Mesendoderm (in vitro differentiated cells): ENCODE measurements around the gene UBD.

Experiments
- DNase-seq: peaks from one replicate; pipeline ENCODE4 v3.0.0; 2013
- H2AK5ac ChIP-seq: 2 replicates; pipeline ENCODE4 v1.6.1; 2013; ENCODE audit warnings: low read length, inconsistent platforms
- H2BK120ac ChIP-seq: 2 replicates; pipeline ENCODE4 v1.6.1; 2013; ENCODE audit warnings: low read depth, mild to moderate bottlenecking, low read length, moderate library complexity, mixed read lengths
- H2BK15ac ChIP-seq: replicated peaks from 2 replicates; pipeline ENCODE4 v1.6.1; 2013; ENCODE audit warnings: low read depth, mild to moderate bottlenecking, moderate library complexity
- H2BK5ac ChIP-seq: 2 replicates; pipeline ENCODE4 v1.6.1; 2013; ENCODE audit warnings: low read length, inconsistent platforms
- H3K18ac ChIP-seq: 2 replicates; pipeline ENCODE4 v1.6.1; 2013; ENCODE audit warnings: mild to moderate bottlenecking, low read length, mixed read lengths
- H3K23ac ChIP-seq: one replicate; pipeline ENCODE4 v1.6.1; 2013; ENCODE audit warnings: low read length
- H3K27ac ChIP-seq: 2 replicates; pipeline ENCODE4 v1.5.1; 2013; ENCODE audit warnings: low read depth, mild to moderate bottlenecking, inconsistent platforms, low read length, moderate library complexity
- H3K27me3 ChIP-seq: 2 replicates; pipeline ENCODE4 v1.6.1; 2013; ENCODE audit warnings: low read length, control low read depth, mild to moderate bottlenecking, inconsistent platforms; ENCODE audit not compliant: insufficient read depth, poor library complexity
- H3K36me3 ChIP-seq: 2 replicates; pipeline ENCODE4 v1.6.1; 2013; ENCODE audit warnings: low read length, inconsistent platforms; ENCODE audit not compliant: control insufficient read depth, insufficient read depth
- H3K4ac ChIP-seq: one replicate; pipeline ENCODE4 v1.6.1; 2013; ENCODE audit warnings: low read depth, mild to moderate bottlenecking, low read length, moderate library complexity
- H3K4me1 ChIP-seq: 2 replicates; pipeline ENCODE4 v1.6.1; 2013; ENCODE audit warnings: low read depth, low read length, inconsistent platforms; ENCODE audit not compliant: control insufficient read depth
- H3K4me2 ChIP-seq: 2 replicates; pipeline ENCODE4 v1.6.1; 2013; ENCODE audit warnings: low read length
- H3K4me3 ChIP-seq: 2 replicates; pipeline ENCODE4 v1.5.1; 2013; ENCODE audit warnings: mild to moderate bottlenecking, low read length
- H3K56ac ChIP-seq: one replicate; pipeline ENCODE4 v1.6.1; 2013; ENCODE audit warnings: low read length
- H3K79me1 ChIP-seq: 2 replicates; pipeline ENCODE4 v1.6.1; 2013; ENCODE audit warnings: low read length, inconsistent platforms
- H3K79me2 ChIP-seq: 2 replicates; pipeline ENCODE4 v1.6.1; 2013; ENCODE audit warnings: mild to moderate bottlenecking, low read length; ENCODE audit not compliant: control insufficient read depth, insufficient read depth
- H3K9ac ChIP-seq: 2 replicates; pipeline ENCODE4 v1.6.1; 2013; ENCODE audit warnings: low read length, inconsistent platforms
- H4K5ac ChIP-seq: one replicate; pipeline ENCODE4 v1.6.1; 2013; ENCODE audit warnings: low read length
- H4K8ac ChIP-seq: one replicate; pipeline ENCODE4 v1.6.1; 2013; ENCODE audit warnings: low read depth, mild to moderate bottlenecking, control low read depth, low read length, moderate library complexity
- WGBS: extraction: QIAGEN DNeasy Blood & Tissue Kit; methylation state at CpG from one replicate; pipeline ENCODE4 v1.1.7; 2013; ENCODE audit warnings: low lambda C conversion rate, missing lambda C conversion rate; ENCODE audit not compliant: insufficient coverage; ENCODE audit errors: extremely low coverage; 5-methylcytosine and 5-hydroxymethylcytosine counted together

The UBD gene

DNA sequence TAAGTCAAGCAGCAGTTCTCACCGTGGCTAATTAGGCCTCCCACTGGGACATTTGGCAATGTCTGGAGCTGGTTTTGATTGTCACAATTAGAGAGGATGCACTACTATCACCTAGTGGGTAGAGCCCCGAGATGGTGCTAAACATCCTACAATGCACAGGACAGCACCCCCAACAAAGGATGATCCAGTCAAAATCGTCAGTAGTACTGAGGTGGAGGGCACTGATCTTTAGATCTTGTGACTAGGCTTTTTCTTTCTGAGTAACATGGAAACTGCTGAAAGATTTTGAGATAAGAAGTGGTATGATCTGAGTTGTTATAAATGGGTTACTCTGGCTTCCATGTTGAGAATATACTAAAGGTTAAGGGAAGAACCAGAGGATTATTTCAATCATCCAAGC lies 12.0 kb downstream of the UBD start:
- Histone ChIP-seq H2BK5ac (no peak overlapping the region), H3K18ac (no peak overlapping the region), H3K27ac (no peak overlapping the region), H3K4me1 (no peaks in the 10 kb centered on the region), H4K5ac (no peak overlapping the region), H3K4me2 (no peak overlapping the region), H3K9ac (no peak overlapping the region), H3K36me3 (no peaks in the 10 kb centered on the region), H3K79me2 (no peaks in the 10 kb centered on the region), H3K4me3 (no peak overlapping the region), H3K79me1 (no peaks in the 10 kb centered on the region), H3K56ac (no peak overlapping the region), H3K23ac (no peak overlapping the region), H2AK5ac (no peak overlapping the region), H4K8ac (no peak overlapping the region), H3K27me3 (no peaks in the 10 kb centered on the region), H2BK120ac (no peak overlapping the region), H3K4ac (no peak overlapping the region), H2BK15ac (no peak overlapping the region)
- DNase-seq: peak; percentile 61
- WGBS: no CpG with 5 or more reads among the region's 3 CpGs

DNA sequence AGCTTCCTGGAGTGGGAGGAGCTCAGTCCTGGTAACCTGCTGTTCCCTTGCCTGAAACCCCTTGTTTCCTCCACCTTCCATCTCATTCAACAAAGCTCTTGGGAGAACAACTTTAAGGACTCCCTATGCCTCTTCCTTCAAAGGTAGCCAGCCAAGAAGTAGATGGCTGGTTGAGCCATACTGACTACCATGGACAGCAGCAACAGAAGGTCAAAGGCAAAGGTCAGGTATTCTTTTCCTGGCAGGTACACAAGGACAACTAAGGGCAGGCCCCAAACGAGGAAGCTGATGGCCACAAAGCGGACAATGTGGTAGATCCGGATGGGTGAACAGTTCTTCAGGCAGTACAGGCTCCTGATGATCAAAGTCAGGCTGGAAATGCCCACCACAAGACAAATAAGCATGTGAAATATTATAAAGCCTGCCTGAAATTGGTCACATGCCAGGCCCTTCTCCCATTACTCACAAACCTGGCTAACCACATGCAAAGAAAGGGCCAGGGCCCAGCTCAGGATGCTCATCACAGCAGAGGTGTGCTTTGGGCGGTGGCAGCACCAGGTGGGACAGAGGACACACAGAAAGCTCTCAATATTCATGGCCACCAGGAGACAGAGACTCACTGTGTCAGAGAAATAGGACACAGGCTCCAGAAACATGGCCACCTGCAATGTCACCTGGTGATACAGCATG lies 21.7 kb downstream of the UBD start:
- Histone ChIP-seq H2BK15ac (no peak overlapping the region), H2AK5ac (no peak overlapping the region), H3K27me3 (no peaks in the 10 kb centered on the region), H3K4me2 (no peak overlapping the region), H3K27ac (no peak overlapping the region), H3K79me2 (no peaks in the 10 kb centered on the region), H3K4me3 (no peak overlapping the region), H2BK5ac (no peak overlapping the region), H3K23ac (no peak overlapping the region), H3K79me1 (no peaks in the 10 kb centered on the region), H4K5ac (no peak overlapping the region), H4K8ac (no peak overlapping the region), H3K4ac (no peak overlapping the region), H3K56ac (no peak overlapping the region), H2BK120ac (no peak overlapping the region), H3K4me1 (no peaks in the 10 kb centered on the region), H3K36me3 (no peaks in the 10 kb centered on the region), H3K9ac (no peak overlapping the region), H3K18ac (no peak overlapping the region)
- DNase-seq: no peak
- no CpG with 5 or more reads among the region's 4 CpGs for WGBS

GRCh38 chr6:29532320-29532951 lies 27.1 kb downstream of the UBD start:
- H2BK120ac ChIP-seq: no peak overlapping the region
- no peaks in the 10 kb centered on the region for H3K79me1 ChIP-seq
- H2AK5ac ChIP-seq: no peak overlapping the region
- no peak for DNase-seq
- WGBS: no CpG with 5 or more reads among the region's 2 CpGs
- no peak overlapping the region for H3K56ac ChIP-seq
- H3K23ac ChIP-seq: no peak overlapping the region
- H2BK5ac ChIP-seq: no peak overlapping the region
- no peak overlapping the region for H3K4me3 ChIP-seq
- H3K9ac ChIP-seq: no peak overlapping the region
- no peak overlapping the region for H4K8ac ChIP-seq
- H3K27ac ChIP-seq: no peak overlapping the region
- H3K79me2 ChIP-seq: no peaks in the 10 kb centered on the region
- no peaks in the 10 kb centered on the region for H3K27me3 ChIP-seq
- no peak overlapping the region for H3K4me2 ChIP-seq
- H2BK15ac ChIP-seq: no peak overlapping the region
- H4K5ac ChIP-seq: no peak overlapping the region
- no peak overlapping the region for H3K18ac ChIP-seq
- no peaks in the 10 kb centered on the region for H3K36me3 ChIP-seq
- H3K4ac ChIP-seq: no peak overlapping the region
- no peaks in the 10 kb centered on the region for H3K4me1 ChIP-seq

DNA sequence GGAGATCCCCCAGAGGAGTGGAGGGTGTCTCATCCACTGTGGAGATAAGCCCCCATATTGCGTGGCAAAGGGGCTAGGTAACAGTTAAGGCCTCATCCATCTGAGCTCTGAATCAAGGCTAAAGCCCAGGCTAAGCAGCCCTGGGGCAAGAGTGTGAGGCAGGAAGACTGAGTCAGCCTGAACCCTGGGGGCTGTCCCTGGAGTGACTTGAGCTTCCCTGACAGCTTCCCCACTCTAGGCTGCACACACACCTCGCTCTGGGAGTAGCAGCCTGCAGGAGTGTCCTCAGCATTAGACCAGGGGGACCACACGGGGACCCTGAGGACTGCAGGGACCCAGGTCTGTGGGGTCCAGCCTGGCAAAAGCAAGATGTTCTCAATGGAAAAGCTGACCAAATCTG lies 27.9 kb downstream of the UBD start:
- H3K56ac ChIP-seq: no peak overlapping the region
- H3K79me2 ChIP-seq: no peaks in the 10 kb centered on the region
- H3K4ac ChIP-seq: no peak overlapping the region
- H2BK120ac ChIP-seq: no peak overlapping the region
- H3K79me1 ChIP-seq: no peaks in the 10 kb centered on the region
- H3K27me3 ChIP-seq: no peaks in the 10 kb centered on the region
- no CpG with 5 or more reads among the region's 3 CpGs for WGBS
- no peak overlapping the region for H3K9ac ChIP-seq
- no peak for DNase-seq
- H3K4me2 ChIP-seq: no peak overlapping the region
- H2AK5ac ChIP-seq: no peak overlapping the region
- no peak overlapping the region for H3K27ac ChIP-seq
- no peak overlapping the region for H4K8ac ChIP-seq
- no peak overlapping the region for H3K18ac ChIP-seq
- no peak overlapping the region for H2BK15ac ChIP-seq
- no peak overlapping the region for H3K23ac ChIP-seq
- no peak overlapping the region for H4K5ac ChIP-seq
- H3K4me3 ChIP-seq: no peak overlapping the region
- H3K36me3 ChIP-seq: no peaks in the 10 kb centered on the region
- H3K4me1 ChIP-seq: no peaks in the 10 kb centered on the region
- H2BK5ac ChIP-seq: no peak overlapping the region

DNA sequence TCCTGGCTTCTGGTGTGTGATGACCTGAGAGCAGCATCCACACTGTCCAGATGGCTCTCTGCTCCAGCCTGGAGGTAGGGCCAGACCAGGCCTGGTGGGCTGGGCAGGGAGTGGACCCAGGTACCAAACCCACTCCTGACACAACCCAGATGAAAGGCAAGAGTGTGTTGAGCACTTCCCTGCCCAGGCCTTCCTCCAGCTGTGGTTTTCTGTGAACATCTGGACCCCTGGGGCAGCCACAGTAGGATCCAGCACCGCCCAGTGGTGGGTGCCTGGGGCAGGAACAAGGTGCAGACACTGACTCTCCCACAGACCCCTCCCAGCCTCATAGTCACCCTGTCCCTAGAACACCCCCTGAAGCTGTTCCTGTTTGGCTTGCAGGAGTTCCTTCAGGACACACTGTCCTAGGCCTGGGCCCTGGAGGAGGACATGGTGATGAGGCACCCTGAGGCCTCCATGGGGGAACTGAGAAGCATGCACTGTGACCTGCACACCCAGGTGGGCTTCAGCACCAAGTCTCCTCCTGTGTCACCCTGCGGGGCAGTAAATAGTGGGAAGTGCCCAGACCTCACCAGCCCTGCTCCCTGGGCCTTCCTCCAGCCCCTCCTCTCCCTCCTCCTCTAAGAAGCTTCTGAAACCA lies 28.7 kb downstream of the UBD start:
- Histone ChIP-seq H3K79me2 (no peaks in the 10 kb centered on the region), H4K8ac (no peak overlapping the region), H3K23ac (no peak overlapping the region), H4K5ac (no peak overlapping the region), H3K79me1 (no peaks in the 10 kb centered on the region), H3K56ac (no peak overlapping the region), H2BK5ac (no peak overlapping the region), H2BK120ac (no peak overlapping the region), H3K27ac (no peak overlapping the region), H2BK15ac (no peak overlapping the region), H3K4ac (no peak overlapping the region), H3K4me3 (no peak overlapping the region), H3K9ac (no peak overlapping the region), H3K18ac (no peak overlapping the region), H3K27me3 (no peaks in the 10 kb centered on the region), H2AK5ac (no peak overlapping the region), H3K36me3 (no peaks in the 10 kb centered on the region), H3K4me2 (no peak overlapping the region), H3K4me1 (no peaks in the 10 kb centered on the region)
- no peak for DNase-seq
- no CpG with 5 or more reads among the region's 2 CpGs for WGBS
